8988T (cell line): ENCODE results near the gene CACNB2.
"Not testable (repeated sequence)": the region's sequence is repeated elsewhere in the genome, so short reads cannot be mapped to it uniquely, and the experiment has no call there.

Source experiments
- DNase-seq: peaks from one replicate; pipeline ENCODE4 v3.0.0; 2011

CACNB2 gene

DNA sequence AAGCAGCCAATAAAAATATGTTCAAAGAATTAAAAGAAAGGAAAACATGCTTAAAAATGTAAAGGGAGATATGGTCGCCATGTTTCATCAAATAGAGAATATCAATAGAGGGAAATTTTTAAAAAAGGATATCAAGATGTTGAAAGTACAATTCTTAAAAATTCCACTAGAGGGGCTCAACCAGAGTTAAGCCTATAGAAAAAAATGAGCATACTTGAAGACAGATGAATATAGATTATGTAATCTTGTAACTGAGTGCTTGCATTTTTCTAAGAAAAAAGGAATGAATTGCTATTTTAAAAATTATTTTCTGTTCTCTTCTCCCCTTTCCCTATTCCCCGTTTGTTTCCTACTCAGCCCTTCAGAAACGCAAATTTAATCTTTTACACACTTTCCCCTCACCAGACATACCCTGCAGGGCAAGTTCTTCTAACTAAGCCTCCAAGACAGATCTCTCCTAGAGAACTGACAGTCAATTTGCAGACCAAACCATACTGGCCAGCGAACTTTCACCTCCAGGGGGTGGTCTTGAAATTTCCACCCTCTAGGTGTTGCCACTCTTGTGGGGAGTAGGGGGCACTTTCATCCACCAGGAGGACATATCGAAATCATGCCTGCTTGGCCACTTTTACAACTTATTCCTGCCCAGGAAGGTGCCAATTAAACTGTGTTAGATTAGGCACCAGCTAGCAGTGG is 443.5 kb downstream of the CACNB2 start:
- no peak for DNase-seq

DNA sequence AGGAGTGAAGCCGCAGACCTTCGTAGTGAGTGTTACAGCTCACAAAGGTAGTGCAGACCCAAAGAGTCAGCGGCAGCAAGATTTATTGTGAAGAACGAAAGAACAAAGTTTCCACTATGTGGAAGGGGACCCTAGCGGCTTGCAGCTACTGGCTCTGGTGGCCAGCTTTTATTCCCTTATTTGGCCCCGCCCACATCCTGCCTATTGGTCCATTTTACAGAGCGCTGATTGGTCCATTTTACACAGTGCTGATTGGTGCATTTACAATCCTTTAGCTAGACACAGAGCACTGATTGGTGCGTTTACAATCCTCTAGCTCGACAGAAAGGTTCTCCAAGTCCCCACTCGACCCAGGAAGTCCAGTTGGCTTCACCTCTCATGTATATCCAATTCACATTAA is 446.4 kb downstream of the CACNB2 start:
- not testable (repeated sequence) for DNase-seq

DNA sequence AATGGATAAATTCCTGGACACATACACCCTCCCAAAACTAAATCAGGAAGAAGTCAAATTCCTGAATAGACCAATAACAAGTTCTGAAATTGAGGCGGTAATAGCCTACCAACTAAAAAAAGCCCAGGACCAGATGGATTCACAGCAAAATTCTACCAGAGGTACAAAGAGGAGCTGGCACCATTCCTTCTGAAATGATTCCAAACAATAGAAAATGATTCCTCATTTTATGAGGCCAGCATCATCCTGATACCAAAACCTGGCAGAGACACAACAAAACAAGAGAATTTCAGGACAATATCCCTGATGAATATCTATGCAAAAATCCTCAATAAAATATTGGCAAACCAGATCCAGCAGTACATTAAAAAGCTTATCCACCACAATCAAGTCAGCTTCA is 450.9 kb downstream of the CACNB2 start:
- DNase-seq: not testable (repeated sequence)
